Epithelial cell of esophagus (primary cell): ENCODE results near the gene ANTXR2.
A peak's percentile ranks its signal among the peaks of the same experiment; 100 is the strongest.

Experiments used
- DNase-seq: peaks from one replicate; pipeline ENCODE4 v3.0.0; 2010; ENCODE audit warnings: low read depth
- H3K4me3 ChIP-seq: 2 replicates; pipeline ENCODE4 v1.5.1; 2011; ENCODE audit warnings: mild to moderate bottlenecking, low read length, control low read depth
- CTCF ChIP-seq: IDR thresholded peaks from 2 replicates; pipeline ENCODE4 v1.5.1; 2011; ENCODE audit warnings: low read depth, mild to moderate bottlenecking, low read length, control low read depth, inconsistent platforms; ENCODE audit not compliant: insufficient read depth; ENCODE audit errors: missing control alignments

The ANTXR2 gene

DNA sequence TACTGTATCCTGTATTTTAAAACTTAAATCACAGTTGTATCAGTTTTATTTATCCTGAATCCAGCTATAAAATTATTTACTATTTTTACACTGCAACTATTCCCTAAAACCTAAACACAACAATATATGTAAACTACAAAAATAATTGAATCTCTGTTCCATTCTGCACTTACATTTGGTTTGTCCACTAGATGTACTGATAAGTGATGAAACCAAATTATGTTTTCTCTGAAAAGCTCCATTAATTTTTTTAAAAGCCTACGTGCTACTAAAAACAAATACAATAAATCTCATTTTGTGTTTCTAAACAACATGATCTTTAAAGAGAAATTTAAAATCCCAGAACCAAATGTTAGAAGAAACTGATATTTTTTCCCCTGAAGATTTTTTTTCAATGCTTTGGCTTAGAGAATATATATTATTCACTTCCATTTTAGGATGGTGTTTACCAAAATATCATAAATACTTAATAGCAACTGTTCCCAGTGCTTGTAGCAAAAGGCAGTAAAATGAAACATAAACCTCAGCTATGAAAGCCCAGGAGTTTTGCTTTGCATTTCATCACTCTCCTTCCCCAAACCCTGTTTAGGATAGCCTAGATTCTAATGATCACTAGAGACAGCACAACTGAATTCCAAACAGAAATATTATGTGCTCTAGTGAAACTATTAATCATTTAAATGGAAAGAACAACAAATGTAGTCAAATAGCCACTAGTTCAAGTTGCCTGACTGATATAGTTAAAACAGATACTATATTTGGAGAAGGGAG lies 19.7 kb downstream of the ANTXR2 start:
- no peak overlapping the region for H3K4me3 ChIP-seq
- no peak for DNase-seq
- no peak for TF ChIP-seq CTCF

- no peak for DNase-seq
- TF ChIP-seq CTCF, result no peak
These were observed 23.1 kb downstream of the ANTXR2 start for GRCh38 chr4:80049813-80050534.

GRCh38 chr4:80049402-80049801 lies 23.6 kb downstream of the ANTXR2 start:
- H3K4me3 ChIP-seq, result no peak overlapping the region
- no peak for TF ChIP-seq CTCF
- DNase-seq, result no peak

More at GRCh38 chr4:80049813-80050534, 23.1 kb downstream of the ANTXR2 start:
- no peak overlapping the region for H3K4me3 ChIP-seq

- no peak for TF ChIP-seq CTCF
- peak; percentile 57 for DNase-seq
- no peak overlapping the region for H3K4me3 ChIP-seq
These were observed 27.2 kb downstream of the ANTXR2 start for GRCh38 chr4:80045786-80046185.

- DNase-seq, result no peak
- H3K4me3 ChIP-seq, result no peak overlapping the region
- TF ChIP-seq CTCF, result no peak
These were observed 29.5 kb downstream of the ANTXR2 start for GRCh38 chr4:80043541-80043940.

DNA sequence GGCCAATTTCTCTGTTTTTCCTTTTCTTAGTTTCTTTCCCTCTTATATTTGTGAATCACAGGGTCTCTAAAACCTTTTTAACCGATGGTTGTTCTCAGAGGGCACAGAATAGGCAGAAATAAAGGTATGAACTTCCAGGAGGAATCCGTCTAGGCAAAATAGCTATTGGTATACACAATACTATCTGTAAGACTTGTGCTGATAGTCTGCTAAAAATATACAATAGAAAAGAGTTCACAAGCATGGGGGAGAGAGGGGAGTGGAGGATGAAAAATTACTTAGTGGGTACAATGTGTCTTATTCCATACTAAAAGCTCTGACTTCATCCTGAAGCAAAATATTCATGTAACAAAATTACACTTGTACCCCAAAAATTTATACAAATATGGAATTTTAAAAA lies 30.2 kb downstream of the ANTXR2 start:
- TF ChIP-seq CTCF, result no peak
- no peak for DNase-seq

More for the DNA sequence above, 30.2 kb downstream of the ANTXR2 start:
- no peak overlapping the region for H3K4me3 ChIP-seq
